Sciatic nerve (tissue), 2 donors: ENCODE results near the gene PARD3. TPM values are rescaled to one million over a fixed set of nuclear protein-coding genes. Genes with fewer than 3 reads are reported as not detected.
"Not testable (repeated sequence)": the region's sequence is repeated elsewhere in the genome, so short reads cannot be mapped to it uniquely, and the experiment has no call there.

Experiments
- ATAC-seq: fragments of 200-7000 bp; cut with Tn5 transposase; one replicate; pipeline ENCODE4 v1.9.1; 2020; ENCODE audit warnings: mild to moderate bottlenecking, moderate library complexity
- DNase-seq: peaks from one replicate; pipeline ENCODE4 v3.0.0-alpha.2; 2020; ENCODE audit warnings: low spot score
- intact Hi-C: fragments of 100-400 bp; cut with DNase I; formaldehyde crosslinking; loops from one replicate; pipeline ENCODE4 v1.14.2; 2022
- total RNA-seq: library from RNA; stranded (reverse); fragmentation: NEBNext Ultra II Directional; extraction: Animal tissue kit (Norgen Biotek cat#: 25700); gene quantifications from one replicate; pipeline ENCODE4 v1.2.1, GENCODE V29; 2021
- donor health status: DM: no; HTN: no; CAD: no.
- donor health status: DM: no; HTN: no; CAD: no.

Gene PARD3
- total RNA-seq, result 46.1 TPM

DNA sequence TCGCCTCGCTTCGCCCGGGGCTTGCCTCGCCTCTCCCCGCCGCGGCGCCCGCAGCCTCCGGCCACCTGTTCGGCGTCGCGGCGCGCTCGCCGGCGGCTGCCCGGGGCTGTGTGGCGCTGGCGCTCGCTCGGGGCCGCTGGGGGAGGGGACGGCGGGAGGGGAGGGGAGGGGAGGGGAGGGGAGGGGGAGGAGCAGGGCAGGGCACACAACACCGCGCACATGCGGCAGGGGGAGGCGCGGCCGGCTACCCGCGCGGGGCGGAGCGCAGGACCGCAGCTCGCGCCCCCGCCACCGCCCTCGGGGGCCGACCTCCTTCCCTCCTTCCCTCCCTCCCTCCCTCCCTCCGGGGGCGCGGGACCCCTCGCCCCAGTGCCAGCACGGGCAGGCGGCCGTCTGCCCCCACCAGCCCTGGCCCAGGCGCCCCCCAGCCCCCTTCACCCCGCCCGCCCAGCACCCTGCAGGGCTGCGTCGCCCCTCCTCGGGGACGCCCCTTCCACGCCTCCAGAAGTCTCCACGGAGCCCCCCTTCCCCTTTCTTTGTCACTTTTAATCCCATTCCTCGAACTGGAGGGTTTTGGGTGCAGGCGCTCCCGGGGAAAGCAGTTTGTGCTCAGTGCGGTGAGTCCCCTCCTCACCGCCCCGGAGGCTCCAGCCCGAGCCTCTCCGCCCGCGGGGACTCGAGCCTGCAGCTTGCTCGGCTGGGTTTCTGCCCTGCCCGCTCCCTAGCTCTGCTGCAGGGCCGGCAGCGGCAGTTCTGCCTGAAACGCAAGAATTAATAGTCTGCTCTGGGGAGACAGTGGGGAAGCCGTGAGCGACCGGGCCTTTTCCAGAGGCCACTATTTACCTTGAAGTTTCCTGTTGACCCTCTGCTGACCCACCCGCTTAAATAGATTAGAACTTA is at the start of gene PARD3:
PARD3 (minus strand) TSS at position 112 of the 900 bp plus-strand sequence. CDS start 301 bp downstream, outside the sequence.
- ATAC-seq, result peak; percentile 70

DNA sequence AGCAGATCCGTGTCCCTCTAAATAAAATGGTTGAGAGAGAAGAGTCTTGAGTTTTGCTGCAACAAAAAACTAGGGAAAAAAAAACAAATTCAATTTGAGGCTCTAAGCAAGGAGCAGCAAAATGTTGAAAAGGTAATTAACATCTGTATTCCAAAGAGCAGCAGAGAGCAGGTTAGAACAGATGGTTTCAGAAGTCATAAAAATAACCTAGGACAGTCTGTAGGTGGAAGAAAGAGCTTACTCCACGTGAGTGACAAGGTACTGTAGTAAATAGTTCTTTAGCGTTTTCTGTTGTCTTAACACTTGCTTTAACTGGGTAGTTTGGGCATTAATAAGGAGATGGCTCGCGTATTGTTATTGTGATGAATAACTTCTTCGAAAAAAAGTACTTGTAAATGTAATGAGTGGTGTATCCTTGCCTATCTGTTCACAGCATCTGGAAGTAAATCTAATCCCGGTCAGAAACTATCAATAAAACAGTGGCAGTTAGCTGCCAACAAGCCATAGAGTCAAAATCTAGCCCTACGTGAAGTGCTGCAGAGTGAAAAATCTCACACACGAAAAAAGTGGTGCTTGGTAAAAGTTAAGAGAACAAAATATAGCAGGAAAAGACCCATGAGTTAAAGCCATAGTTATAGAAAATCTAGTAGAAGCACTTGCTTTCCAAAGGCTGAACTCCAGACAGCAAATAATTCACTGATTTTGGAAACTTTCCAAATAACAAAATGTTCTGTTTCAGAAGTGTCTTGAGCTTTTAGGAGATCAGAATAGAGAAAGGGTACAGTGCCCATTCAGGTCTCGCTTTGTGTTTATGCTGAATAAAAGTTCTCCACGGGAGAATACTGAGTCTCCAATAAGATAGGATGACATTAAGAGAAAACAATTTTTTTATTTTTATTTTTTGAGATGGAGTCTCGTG is 49.3 kb upstream of the PARD3 start:
- peak; percentile 33 for ATAC-seq
- DNase-seq, result no peak
- intact Hi-C loops, result loop anchor here (5.0 kb wide), 1 partner anchor 1252 kb away; no protein-coding TSS in a partner anchor

More for the DNA sequence above, at the start of gene PARD3:
- intact Hi-C loops, result loop anchor here (10.0 kb wide), 1 partner anchor 71 kb away; no protein-coding TSS in a partner anchor
- peak; percentile 73 for DNase-seq

DNA sequence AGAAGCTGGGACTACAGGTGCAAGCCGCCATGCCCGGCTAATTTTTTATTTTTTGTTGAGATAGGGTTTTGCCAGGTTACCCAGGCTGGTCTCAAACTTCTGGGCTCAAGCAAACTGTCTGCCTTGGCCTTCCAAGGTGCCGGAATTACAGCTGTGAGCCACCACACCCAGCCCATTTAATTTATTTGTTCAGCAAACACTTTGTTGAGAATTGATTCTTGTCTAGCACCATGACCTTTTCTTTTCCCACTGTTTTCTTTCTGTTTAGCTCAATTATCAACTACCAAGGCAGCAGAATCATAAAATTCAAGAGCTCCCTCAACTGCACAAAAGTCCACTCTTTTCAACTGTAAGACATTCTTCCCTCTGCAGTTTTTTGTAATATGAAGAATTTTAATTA is 47.8 kb upstream of the PARD3 start:
- DNase-seq (no peak), ATAC-seq (no peak)
- intact Hi-C loops, result loop anchor here (5.0 kb wide), 1 partner anchor 1251 kb away; no protein-coding TSS in a partner anchor

DNA sequence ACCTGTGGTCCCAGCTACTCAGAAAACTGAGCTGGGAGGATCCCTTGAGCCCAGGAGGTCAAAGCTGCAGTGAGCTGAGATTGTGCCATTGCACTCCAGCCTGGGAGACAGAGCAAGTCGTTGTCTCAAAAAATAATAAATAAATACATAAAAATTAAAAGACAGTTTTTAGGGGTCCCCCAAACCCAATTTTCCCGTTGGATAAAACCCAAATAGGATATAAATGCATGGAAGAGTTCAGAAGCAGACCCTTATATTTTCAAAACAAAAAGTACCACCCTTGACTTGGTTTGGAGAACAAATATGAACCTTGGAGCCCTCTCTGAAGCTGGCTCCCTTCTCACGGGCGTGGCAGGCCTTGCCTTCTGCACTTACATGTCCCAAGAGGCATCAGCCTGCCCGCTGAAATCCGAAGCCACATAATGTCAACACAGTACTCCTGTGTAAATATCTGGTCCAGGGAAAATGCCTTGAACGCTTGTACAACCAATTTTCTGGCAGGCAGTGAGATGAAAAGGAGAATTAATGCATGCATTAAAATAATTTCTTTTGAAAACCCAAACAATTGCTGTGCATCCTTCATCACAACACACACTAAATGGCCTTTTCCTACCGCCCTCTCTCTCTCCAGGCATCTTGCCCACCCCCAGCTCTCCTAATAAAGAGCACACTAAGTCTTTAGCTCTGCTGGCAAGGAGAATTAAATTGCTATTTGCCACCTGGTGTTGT is 46.4 kb upstream of the PARD3 start:
- ATAC-seq (peak; percentile 82), DNase-seq (no peak)
- intact Hi-C loops, result loop anchor here (5.0 kb wide), 1 partner anchor 1249 kb away; no protein-coding TSS in a partner anchor

DNA sequence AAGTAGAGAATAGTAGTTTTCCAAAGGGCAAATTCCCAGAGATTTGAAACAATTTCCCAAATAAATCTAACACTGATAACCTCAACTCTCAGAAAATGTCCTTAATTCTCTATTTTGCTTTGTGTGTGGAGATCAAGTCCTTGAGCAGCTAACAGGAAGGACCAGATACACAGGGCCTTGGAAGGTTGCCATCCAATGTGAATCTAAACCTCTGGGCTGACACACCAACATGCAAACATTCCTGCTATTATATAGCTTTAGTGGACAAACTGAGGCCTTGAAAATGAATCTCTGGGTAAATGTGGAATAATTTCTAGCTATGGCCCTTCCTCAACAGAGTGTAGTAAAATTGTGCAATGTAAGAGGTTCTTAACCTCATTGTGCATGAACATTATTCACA is 44.1 kb upstream of the PARD3 start:
- no peak for ATAC-seq
- DNase-seq, result no peak
- intact Hi-C loops, result no loop called here

DNA sequence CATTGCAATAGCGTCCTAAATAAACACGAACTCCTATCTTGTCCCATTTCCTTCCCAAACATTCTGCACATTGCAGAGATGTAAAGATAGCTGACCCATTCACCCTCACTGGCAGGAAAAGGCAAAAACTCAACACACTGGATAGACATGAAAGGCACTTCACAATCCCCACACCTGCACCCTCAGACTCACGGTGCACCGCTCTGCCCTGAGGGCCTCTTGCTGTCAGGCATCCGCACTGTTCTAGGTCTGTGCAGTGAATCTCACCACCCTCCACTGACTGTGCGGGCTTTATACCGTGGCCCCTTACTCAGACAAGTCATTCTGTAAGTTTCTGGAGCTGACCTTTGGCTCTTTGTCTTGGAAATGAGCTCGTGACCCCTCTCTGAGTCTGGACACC is 42.9 kb upstream of the PARD3 start:
- DNase-seq, result no peak
- ATAC-seq, result no peak
- intact Hi-C loops, result no loop called here

DNA sequence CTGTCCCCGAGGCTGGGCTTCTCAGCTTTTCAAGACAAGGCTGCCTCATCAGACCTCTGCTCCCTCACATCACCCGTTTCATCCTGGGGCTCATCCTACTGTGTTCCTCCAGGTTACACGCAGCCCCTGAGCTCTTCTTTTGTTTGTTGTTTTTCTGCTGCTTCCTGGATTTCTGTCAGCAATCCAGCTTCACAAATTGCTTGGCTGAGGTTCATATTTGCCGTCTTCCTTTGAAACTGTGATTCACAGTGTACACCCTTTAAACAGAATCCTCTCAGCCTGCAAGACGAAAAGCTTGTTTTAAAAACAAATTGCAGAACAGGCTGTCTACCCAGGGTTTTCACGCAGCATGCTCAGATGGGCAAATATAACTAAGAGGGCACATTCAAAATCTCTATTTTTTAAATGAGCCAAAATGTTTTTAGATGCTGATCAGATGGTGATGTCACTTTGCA is 39.1 kb upstream of the PARD3 start:
- no peak for DNase-seq
- intact Hi-C loops, result no loop called here
- ATAC-seq, result peak; percentile 93

DNA sequence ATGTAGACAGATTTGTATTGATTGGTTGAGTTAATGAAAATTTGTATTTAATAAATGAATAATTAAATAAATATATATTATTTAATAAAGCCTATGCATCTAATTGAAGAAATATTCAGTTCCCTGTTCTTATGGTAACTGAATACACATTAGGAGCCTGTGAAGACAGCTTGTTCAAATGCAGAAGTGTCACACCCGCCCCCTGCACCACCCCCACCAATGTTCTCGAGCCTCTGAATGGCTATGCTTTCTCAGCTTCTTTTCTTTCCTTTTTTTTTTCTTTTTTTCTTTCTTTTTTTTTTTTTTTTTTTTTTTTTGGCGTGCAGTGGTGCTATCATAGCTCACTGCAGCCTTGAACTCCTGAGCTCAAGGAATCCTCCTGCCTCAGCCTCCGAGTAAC is 38.3 kb upstream of the PARD3 start:
- ATAC-seq (no peak), DNase-seq (no peak)
- intact Hi-C loops, result no loop called here

DNA sequence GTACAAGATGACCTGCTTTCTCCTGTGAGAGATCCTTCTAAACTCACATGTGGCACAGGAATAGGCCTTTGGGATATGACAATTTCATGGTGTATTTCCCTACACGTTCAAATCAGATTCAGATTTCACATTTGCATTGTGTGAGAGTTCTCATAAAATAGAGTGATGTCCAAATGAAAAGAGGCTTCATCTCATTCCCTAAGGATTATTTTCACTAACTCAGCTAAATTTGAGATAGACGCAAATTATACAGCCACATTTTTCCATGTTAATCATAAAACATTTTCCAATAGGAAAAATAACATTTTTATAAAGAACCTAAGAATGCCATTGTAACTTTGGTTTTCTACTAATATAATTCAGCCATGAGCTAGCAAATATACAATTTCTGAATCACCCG is 35.5 kb upstream of the PARD3 start:
- ATAC-seq (no peak), DNase-seq (no peak)
- intact Hi-C loops, result no loop called here

DNA sequence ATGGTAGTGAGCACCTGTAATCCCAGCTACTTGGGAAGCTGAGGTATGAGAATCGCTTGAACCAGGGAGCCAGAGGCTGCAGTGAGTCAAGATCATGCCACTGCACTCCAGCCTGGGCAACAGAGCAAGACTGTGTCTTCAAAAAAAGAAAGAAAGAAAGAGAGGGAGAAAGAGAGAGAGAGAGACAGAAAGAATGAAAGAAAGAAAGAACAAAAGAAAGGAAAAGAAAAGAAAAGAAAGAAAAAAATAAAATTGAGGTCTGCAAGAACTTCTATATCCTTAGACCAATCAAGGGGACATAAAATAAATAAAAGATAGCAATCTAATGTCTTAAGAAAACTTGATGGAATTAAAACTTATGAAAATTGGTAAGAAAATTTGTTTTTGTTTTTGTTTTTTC is 34.9 kb upstream of the PARD3 start:
- DNase-seq, result no peak
- no peak for ATAC-seq
- intact Hi-C loops, result no loop called here

DNA sequence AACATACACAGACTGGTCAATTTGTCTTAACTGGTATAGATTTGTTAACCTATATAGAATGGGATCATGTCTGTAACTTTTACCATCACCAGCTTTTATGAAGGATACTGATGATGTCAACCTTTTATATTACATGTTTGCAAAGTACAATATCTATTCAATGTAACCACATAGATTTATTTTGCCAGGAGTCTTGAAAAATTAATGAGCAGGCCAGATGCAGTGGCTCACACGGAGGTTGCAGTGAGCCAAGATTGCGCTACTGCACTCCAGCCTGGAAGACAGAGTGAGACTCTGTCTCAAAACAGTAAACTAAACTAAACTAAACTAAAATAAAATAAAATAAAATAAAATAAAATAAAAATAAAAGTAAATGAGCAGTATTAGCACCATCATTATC is 30.0 kb upstream of the PARD3 start:
- intact Hi-C loops, result no loop called here
- no peak for ATAC-seq

DNA sequence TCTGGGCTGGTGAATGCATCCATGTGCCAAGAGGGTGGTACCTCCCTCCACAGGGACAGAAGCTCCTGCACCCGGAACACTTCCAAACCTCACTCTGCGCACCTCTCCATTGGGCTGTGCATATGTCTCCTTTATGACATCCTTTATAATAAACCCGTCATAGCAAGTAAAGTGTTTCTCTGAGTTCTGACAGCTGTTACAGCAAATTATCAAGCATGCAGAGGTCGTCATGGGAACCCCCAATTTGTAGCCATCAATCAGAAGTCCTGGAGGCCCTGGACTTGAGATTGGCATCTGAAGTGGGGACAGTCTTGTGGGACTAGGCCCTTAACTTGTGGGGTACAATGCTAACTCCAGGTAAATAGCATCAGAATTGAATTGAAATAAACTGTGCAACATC is 29.4 kb upstream of the PARD3 start:
- no peak for ATAC-seq
- DNase-seq, result no peak
- intact Hi-C loops, result no loop called here

More for the DNA sequence above, 30.0 kb upstream of the PARD3 start:
- DNase-seq, result no peak

DNA sequence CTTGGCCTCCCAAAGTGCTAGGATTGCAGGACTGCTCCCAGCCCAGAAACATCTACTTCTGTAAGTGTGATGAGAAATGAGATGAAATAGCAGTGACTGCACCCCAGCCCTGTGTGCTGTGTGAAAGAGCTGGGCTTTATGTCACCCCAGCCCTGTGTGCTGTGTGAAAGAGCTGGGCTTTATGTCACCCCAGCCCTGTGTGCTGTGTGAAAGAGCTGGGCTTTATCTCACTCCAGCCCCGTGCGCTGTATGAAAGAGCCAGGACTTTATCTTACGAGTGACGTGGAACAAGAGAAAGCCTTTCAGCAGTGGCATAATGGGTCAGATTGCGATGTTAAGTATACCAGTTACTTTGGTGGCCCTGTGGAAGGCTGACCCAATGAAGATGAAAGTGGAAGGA is 28.4 kb upstream of the PARD3 start:
- intact Hi-C loops, ATAC-seq, DNase-seq: not testable (repeated sequence)

DNA sequence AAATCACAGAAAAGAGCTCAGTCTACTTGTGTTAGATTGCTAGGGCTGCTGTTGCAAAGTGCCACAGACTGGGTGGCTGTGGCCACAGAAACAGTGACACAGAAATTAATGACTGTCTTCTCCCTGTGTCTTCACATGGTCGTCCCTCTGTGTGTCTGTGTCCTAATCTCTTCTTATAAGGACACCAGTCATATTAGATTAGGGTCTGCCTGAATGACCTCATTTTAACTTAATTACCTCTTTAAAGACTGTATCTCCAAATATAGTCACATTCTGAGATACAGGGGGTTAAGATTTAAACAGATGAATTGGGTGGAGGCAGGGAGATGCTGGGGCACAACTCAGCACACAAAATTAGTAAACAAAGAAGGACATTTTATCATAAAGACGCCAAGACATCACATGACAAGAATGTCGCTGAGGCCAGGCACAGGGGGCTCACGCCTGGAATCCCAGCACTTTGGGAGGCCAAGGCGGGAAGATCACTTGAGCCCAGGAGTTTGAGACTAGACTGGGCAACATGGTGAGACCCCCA is 23.3 kb upstream of the PARD3 start:
- intact Hi-C loops, result no loop called here
- no peak for ATAC-seq
- DNase-seq, result no peak

DNA sequence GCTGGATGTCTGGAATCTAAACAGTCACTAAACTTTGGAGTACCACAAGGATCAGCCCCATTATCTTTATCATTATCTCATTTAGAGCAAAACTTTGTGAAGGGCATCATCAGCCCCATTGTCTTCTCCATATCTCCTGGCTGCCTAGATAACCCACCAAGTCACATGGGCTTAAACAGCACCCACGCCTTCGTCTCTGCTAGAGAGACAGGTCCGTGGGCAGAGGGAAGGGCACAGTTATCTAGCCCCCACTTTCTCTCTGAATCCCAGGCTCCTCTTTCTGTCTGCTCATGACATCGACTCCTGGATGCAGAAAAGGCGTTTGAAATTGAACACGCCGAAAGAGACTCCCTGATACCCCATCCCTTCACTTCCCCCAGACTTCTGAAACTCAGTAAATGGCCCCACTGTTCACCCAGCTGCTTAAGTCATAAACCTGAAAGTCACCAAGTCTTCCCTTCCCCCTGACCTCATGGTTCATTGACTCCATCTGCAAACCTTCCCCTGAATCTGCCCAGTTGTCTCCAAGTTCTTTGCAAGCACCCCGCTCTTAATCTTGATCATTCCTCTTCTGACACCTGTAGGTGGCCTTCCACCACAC is 20.9 kb upstream of the PARD3 start:
- ATAC-seq (no peak), DNase-seq (no peak)
- intact Hi-C loops, result no loop called here

DNA sequence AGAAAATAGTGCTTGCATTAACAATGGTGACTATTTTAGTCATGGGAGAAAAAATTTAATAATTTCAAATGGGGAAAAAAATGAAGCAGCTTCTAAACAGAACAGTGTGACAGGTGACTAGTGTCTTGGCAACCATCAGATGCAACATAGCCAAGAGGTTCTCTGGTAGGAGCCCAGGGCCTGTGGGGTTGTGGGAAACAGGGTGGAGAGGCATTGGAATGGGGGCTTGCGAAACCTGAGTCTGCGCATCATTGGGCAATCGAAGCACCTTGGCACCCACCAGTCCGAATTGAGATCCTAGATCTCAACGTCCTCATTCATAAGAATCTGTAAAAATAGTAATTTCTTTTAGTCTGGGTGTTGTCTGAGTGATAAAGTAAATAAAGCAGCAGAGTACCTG is 19.2 kb upstream of the PARD3 start:
- ATAC-seq (no peak), DNase-seq (no peak)
- intact Hi-C loops, result no loop called here

DNA sequence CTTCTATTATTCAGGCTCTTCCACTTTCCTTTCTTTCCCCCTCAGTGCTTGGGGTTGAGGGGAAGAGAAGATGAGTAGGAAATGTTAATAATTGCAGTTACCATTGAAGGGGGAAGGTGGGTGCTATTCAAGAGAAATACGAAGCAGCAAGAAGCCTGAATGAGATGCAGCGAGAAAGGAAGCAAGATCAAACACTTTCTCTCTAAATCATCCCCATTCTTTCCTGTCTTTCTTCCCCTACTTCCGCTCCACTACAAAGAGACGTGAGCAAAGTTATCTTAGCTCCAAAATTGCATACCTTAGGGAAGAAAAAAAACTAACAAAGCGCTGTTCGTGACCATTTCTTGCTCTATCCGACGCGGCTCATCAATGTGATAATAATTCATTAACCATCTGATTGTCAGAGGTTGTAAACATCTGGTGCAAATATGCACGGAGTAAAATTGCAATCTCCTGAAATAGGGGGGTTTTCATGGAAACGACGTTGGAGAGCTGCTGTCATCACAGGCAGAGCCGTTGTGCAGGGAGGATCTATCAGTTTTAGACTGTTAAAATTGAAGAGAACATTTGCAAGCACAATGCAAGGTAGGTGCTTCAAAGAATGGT is 15.2 kb upstream of the PARD3 start:
- no peak for DNase-seq
- ATAC-seq, result no peak
- intact Hi-C loops, result no loop called here
